GM03348 (cell line): ENCODE measurements around the gene FIZ1.

Experiments used
- DNase-seq: peaks from one replicate; pipeline ENCODE4 v3.0.0; 2012; ENCODE audit warnings: low spot score

The FIZ1 gene

DNA sequence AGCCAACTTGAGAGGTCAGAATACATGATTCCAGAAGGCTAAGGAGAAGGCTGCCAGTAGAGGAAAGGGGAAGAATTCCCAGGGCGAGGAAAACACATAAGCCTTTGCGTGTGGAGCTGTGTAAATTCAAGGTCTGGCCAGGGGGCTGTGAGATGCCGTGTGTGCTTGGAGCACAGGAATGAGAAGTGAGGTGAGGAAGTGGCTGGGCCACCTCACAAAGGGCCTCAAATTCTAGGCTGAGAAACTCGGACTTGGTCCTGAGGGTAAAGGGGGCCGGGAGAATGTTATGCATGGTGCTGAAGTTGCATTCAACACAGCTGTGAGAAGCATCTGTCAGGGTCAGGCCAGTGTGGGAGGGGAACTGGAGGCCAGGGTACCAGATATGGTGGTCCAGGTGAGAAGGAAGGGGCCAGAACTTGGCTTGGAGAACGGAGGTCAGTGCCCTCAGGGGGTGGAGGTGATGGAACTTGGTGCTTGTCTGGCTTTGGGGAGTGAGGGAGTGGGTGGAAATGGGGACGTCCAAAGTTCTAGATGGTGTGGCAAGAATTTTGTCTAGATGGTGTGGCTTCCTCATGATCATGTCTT lies 36.6 kb upstream of the FIZ1 start:
- no peak for DNase-seq

- DNase-seq = no peak
These were observed 36.0 kb upstream of the FIZ1 start for GRCh38 chr19:55635334-55635717.

DNA sequence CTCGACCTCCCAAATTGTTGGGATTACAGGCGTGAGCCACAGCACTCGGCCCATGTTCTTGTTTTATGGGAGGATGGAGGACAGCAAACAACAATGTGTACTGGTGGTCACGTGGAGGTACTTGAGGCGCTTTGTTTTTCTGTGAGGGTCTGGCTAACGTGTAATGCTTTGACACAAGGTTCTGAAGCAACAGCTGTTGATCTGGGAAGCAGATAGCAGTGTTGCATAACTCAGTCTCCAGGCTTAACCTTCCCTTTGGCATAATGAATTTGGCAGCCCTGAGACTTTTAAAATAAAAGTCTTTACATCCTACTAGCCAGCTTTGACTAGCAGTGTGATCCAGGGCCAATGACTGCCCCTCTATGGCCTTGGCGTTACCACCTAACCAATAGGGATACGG lies 34.5 kb upstream of the FIZ1 start:
- DNase-seq = no peak

DNA sequence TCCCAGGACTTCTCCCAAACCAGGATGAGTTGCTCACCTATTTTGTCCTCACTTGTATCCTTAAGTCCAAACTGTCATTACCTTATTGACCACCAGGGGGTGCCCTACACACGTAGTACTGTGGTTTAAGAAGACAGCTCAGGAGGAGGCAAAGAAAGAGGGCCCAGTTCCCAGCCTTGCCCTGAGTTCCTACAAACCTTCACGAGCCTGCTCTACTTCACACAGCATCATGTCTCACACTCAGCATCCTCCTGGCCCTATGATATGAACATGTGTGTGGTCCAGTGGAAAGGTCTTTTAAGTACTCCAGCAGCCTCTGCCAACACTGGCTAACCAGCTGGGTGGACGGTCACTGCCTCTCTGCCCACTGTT lies 33.1 kb upstream of the FIZ1 start:
- DNase-seq = peak; percentile 75

DNA sequence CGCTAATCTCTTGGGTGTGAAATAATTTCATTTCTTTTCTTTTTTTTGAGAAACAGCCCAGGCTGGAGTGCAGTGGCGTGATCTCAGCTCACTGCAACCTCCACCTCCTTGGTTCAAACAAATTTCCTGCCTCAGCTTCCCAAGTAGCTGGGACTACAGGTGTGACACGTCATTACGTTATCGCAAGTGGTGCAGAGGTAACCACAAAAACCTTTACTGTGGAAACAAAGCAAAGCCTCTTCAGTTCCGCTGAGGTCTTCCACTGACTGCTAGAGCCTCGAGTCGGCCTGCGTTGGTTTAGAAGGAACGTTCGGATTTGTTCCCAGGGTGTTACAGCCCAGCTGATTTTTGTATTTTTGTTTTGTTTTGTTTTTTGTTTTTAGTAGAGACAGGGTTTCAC lies 27.0 kb upstream of the FIZ1 start:
- DNase-seq = no peak

DNA sequence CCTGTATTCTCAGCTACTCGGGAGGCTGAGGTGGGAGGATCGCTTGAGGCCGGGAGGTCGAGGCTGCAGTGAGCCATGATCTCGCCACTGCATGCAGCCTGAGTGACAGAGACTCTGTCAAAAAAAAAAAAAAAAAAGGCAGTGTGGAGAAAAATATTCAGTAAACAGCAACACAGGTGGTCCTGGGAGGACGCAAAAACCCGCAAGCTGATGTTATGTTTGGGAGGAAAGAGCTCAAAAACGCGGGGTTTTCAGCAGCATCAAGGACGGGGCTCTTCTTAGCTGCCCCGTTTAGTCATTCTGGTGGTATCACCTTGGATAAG lies 25.6 kb upstream of the FIZ1 start:
- no peak for DNase-seq

- peak; percentile 97 for DNase-seq
These were observed 25.0 kb upstream of the FIZ1 start, which contains the start of gene ZNF784 for GRCh38 chr19:55624109-55625003. Gene ZNF784 (minus strand): TSS chr19:55624566. CDS start chr19:55624561, 5 bp downstream.

DNA sequence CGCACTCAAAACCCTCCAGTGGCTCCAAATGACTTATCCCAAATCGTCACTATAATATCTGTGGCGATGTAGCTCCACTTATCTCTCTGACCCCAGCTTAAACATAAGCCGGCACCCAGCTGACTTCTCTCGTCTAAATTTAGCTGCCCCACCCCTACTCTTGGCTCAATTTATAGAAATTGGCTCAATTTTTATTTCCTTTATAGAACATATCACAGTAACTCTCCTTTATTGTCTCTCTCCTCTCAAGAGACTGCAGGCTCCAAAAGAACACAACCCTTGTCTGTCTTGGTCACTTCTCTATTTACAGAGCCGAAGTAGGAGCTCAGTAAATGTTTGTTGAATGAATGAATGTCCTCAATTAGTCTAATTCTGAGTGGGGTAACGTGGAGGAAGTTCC lies 24.2 kb upstream of the FIZ1 start:
- no peak for DNase-seq

- no peak for DNase-seq
These were observed 23.8 kb upstream of the FIZ1 start for GRCh38 chr19:55623130-55623529.

- DNase-seq = no peak
These were observed 23.1 kb upstream of the FIZ1 start for GRCh38 chr19:55622242-55622969.

GRCh38 chr19:55621673-55622231 lies 22.4 kb upstream of the FIZ1 start:
- no peak for DNase-seq

- DNase-seq = no peak
These were observed 21.9 kb upstream of the FIZ1 start for GRCh38 chr19:55621205-55621672.

DNA sequence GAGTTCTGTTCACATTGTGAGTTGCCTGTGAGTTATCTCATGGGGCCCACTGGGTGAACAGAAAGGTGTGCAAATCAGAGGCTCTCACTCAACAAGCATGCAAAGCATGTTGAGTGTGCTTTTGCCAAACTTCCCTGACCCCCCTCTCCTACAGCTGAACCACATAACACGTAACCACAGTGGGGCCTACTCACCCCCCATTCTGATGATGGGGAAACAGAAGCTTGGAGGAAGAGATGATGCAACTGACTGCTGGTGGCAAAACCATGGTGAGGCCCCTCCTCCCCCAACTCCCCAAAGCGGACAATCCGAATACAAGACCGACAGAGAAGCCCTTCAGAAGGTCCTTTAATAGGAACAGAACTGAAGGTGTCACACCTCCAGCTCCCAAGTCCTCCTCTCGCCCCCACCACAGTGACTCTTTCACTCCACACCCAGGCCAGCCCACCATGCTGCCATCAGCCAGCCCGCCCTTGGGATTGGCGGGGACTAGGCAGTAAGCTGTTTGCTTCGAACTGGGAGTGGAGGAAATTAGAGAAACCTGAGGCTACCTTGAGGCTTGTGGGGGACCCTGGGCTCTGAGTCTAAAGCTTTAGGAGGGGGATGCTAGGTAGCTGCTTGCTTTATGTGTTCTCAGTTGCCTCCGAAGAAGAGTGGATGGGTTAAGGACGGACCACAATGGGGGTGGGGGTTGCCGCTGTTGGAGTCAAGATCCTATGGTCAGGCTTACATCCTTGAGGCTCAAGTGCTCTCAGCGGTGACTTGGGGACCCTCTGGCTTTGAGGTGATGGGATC lies 21.3 kb upstream of the FIZ1 start:
- no peak for DNase-seq

DNA sequence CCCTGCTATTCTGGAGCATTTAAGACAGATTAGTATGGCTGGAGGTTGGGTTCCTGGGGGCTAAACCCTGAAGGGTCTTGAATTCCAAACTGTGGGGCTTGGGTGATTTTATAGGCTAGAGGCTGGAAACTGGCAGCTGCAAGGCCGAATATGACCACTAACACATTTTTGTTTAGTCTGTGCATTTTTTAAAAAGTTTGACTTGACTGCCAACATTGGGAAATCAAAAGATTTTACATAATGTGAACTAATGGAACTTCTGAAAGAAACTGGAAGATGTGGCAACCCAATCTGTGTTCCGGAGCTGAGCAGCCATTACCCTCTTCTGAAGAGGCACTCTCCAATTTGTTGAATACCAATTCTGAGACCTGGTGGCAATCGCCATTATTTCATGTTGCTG lies 20.0 kb upstream of the FIZ1 start:
- DNase-seq = peak; percentile 36

DNA sequence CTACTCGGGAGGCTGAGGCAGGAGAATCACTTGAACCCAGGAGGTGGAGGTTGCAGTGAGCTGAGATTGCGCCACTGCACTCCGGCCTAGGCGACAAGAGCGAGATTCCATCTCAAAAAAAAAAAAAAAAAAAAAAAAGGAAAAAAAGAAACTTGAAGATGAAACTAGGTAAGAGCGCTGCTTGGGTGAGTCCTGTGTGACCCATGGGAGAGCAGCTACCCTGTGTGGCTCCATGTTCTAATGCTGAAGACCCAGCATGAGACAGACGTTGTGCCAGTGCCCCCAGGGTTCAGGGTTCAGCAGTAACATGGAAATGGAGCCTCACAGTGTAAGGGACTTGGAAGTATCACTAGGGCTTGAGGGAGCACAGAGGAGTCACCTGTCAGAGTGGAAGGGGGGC lies 19.1 kb upstream of the FIZ1 start:
- no peak for DNase-seq

DNA sequence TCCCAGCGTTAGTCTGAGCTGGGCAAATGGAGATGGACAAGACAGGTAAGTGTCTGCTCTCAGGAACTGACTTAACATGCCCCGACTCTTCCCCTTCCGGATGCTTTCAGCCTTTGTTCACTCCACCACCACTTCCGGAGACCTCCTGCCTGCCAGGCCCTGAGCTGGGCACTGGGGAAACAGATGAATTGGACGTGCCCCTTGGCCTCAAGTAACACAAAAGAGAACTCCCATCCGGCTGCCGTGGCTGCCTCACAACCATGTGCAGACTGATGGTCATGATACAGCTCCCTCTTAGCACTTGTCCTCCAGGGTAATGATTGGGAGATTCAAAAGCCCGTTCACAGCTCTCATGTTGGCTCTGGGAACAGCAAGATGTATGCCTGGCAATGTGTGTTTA lies 18.1 kb upstream of the FIZ1 start:
- DNase-seq = no peak

- DNase-seq = no peak
These were observed 17.1 kb upstream of the FIZ1 start for GRCh38 chr19:55616395-55616875.

DNA sequence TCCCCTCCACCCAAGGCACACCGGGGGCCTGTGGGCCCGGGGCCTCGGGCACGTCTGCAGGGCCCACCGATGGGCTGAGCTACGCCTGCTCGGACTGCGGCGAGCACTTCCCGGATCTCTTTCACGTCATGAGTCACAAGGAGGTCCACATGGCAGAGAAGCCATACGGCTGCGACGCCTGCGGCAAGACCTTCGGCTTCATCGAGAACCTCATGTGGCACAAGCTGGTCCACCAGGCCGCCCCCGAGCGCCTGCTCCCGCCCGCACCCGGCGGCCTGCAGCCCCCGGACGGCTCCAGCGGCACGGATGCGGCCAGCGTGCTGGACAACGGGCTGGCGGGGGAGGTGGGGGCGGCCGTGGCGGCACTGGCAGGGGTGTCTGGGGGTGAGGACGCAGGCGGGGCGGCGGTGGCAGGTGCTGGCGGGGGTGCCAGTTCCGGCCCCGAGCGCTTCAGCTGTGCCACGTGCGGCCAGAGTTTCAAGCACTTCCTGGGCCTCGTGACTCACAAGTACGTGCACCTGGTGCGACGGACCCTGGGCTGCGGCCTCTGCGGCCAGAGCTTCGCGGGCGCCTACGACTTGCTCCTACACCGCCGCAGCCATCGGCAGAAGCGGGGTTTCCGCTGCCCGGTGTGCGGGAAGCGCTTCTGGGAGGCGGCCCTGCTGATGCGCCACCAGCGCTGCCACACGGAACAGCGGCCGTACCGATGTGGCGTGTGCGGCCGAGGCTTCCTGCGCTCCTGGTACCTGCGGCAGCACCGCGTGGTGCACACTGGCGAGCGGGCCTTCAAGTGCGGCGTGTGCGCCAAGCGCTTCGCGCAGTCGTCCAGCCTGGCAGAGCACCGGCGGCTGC lies 16.5 kb upstream of the FIZ1 start:
- no peak for DNase-seq

- DNase-seq = no peak
These were observed 15.6 kb upstream of the FIZ1 start for GRCh38 chr19:55614711-55615542.
